Neural crest cell (in vitro differentiated cells): ENCODE results near the gene ZSWIM1. TPM values are rescaled to one million over a fixed set of nuclear protein-coding genes. Genes with fewer than 3 reads are reported as not detected.

Source experiments
- DNase-seq: peaks from one replicate; pipeline ENCODE4 v3.0.0; 2021; ENCODE audit warnings: low read depth, mixed read lengths, low spot score
- H3K27ac Mint-ChIP-seq: one replicate; pipeline ENCODE4 v1.8.0; 2021; ENCODE audit warnings: mild to moderate bottlenecking, mixed read lengths; ENCODE audit not compliant: unreplicated experiment
- H3K27me3 Mint-ChIP-seq: 2 replicates; pipeline ENCODE4 v1.8.0; 2021; ENCODE audit warnings: low read depth, mild to moderate bottlenecking, mixed read lengths
- H3K36me3 Mint-ChIP-seq: 2 replicates; pipeline ENCODE4 v1.8.0; 2021; ENCODE audit warnings: low read depth, mild to moderate bottlenecking, mixed read lengths
- H3K4me1 Mint-ChIP-seq: 2 replicates; pipeline ENCODE4 v1.8.0; 2021; ENCODE audit warnings: mixed read lengths
- H3K4me3 Mint-ChIP-seq: one replicate; pipeline ENCODE4 v1.8.0; 2021; ENCODE audit warnings: mild to moderate bottlenecking, mixed read lengths
- H3K9me3 Mint-ChIP-seq: 2 replicates; pipeline ENCODE4 v1.8.0; 2021; ENCODE audit warnings: mixed read lengths
- CTCF ChIP-seq: fragments of 200-600 bp; sonication (generic); conservative IDR thresholded peaks from 2 replicates; pipeline ENCODE4 v1.5.0; 2021; ENCODE audit warnings: antibody characterized with exemption, mild to moderate bottlenecking
- total RNA-seq: library from RNA; stranded (reverse); gene quantifications from 2 replicates; pipeline ENCODE4 v1.2.1, GENCODE V29; 2021

Gene ZSWIM1
- total RNA-seq, 1 donor from 2014 or later: 16.6 TPM

GRCh38 chr20:45861221-45862075 lies 19.6 kb upstream of the ZSWIM1 start:
- no peak overlapping the region for H3K4me3 Mint-ChIP-seq
- no peak for DNase-seq
- peak overlapping the region; percentile 36 for H3K27ac Mint-ChIP-seq
- H3K36me3 Mint-ChIP-seq: no peaks in the 10 kb centered on the region
- H3K9me3 Mint-ChIP-seq: no peaks in the 10 kb centered on the region
- TF ChIP-seq CTCF: no peak
- H3K27me3 Mint-ChIP-seq: no peaks in the 10 kb centered on the region
- H3K4me1 Mint-ChIP-seq: peaks cover 24% of the 10 kb centered on the region

- Mint-ChIP-seq H3K27me3 (no peaks in the 10 kb centered on the region), H3K4me1 (peaks cover 4% of the 10 kb centered on the region), H3K36me3 (no peaks in the 10 kb centered on the region), H3K27ac (no peak overlapping the region), H3K9me3 (no peaks in the 10 kb centered on the region), H3K4me3 (no peak overlapping the region)
- DNase-seq: no peak
- TF ChIP-seq CTCF: no peak
Measured at GRCh38 chr20:45863543-45864470, 17.2 kb upstream of the ZSWIM1 start.

- Mint-ChIP-seq H3K36me3 (no peaks in the 10 kb centered on the region), H3K4me1 (no peaks in the 10 kb centered on the region)
Measured at GRCh38 chr20:45866454-45866853, 14.6 kb upstream of the ZSWIM1 start.

GRCh38 chr20:45867136-45867818 lies 13.8 kb upstream of the ZSWIM1 start:
- H3K36me3 Mint-ChIP-seq: no peaks in the 10 kb centered on the region
- no peak for DNase-seq
- no peak overlapping the region for H3K27ac Mint-ChIP-seq
- no peak overlapping the region for H3K4me3 Mint-ChIP-seq
- TF ChIP-seq CTCF: no peak
- no peaks in the 10 kb centered on the region for H3K4me1 Mint-ChIP-seq
- no peaks in the 10 kb centered on the region for H3K9me3 Mint-ChIP-seq
- no peaks in the 10 kb centered on the region for H3K27me3 Mint-ChIP-seq

More at GRCh38 chr20:45866454-45866853, 14.6 kb upstream of the ZSWIM1 start:
- Mint-ChIP-seq H3K9me3 (no peaks in the 10 kb centered on the region), H3K27ac (no peak overlapping the region), H3K27me3 (no peaks in the 10 kb centered on the region), H3K4me3 (no peak overlapping the region)
- no peak for TF ChIP-seq CTCF
- no peak for DNase-seq

GRCh38 chr20:45867819-45868176 lies 13.2 kb upstream of the ZSWIM1 start:
- no peak for TF ChIP-seq CTCF
- Mint-ChIP-seq H3K4me1 (no peaks in the 10 kb centered on the region), H3K4me3 (no peak overlapping the region), H3K27me3 (no peaks in the 10 kb centered on the region), H3K9me3 (no peaks in the 10 kb centered on the region), H3K27ac (no peak overlapping the region), H3K36me3 (no peaks in the 10 kb centered on the region)
- no peak for DNase-seq
